Hematopoietic multipotent progenitor cell treated with erythropoietin and hydrocortisone succinate and interleukin-3 and kit ligand, for 4 days (in vitro differentiated cells): Measurements from ENCODE around the gene COMT.

Experiments
- DNase-seq: peaks from one replicate; pipeline ENCODE4 v3.0.0-alpha.2; 2015

Gene COMT

GRCh38 chr22:19959043-19959586, 17.5 kb downstream of the COMT start:
- DNase-seq, result peak; percentile 75

- DNase-seq, result no peak
These were observed 18.3 kb downstream of the COMT start for GRCh38 chr22:19959587-19960490.

GRCh38 chr22:19960491-19961200, 19.1 kb downstream of the COMT start:
- DNase-seq, result no peak

GRCh38 chr22:19961201-19961580, 19.6 kb downstream of the COMT start:
- no peak for DNase-seq

GRCh38 chr22:19961868-19962245, 20.3 kb downstream of the COMT start:
- no peak for DNase-seq

GRCh38 chr22:19962246-19962908, 20.8 kb downstream of the COMT start:
- DNase-seq, result peak; percentile 90

- no peak for DNase-seq
These were observed 21.6 kb downstream of the COMT start for GRCh38 chr22:19962909-19963806.

GRCh38 chr22:19963863-19964642, 22.5 kb downstream of the COMT start:
- no peak for DNase-seq

GRCh38 chr22:19964701-19965386, 23.3 kb downstream of the COMT start:
- DNase-seq, result no peak

GRCh38 chr22:19965771-19966709, 24.5 kb downstream of the COMT start:
- peak; percentile 59 for DNase-seq

- DNase-seq, result no peak
These were observed 25.6 kb downstream of the COMT start for GRCh38 chr22:19966908-19967750.

GRCh38 chr22:19967850-19968449, 26.4 kb downstream of the COMT start:
- DNase-seq, result no peak

- no peak for DNase-seq
These were observed 26.9 kb downstream of the COMT start for GRCh38 chr22:19968450-19968891.

GRCh38 chr22:19969141-19969928, 27.8 kb downstream of the COMT start:
- no peak for DNase-seq

GRCh38 chr22:19970031-19970478, 28.5 kb downstream of the COMT start:
- no peak for DNase-seq

GRCh38 chr22:19970479-19971275, 29.1 kb downstream of the COMT start:
- DNase-seq, result peak; percentile 86
